HCT116 (cell line): ENCODE measurements around the gene TOP1. TPM values are rescaled to one million over a fixed set of nuclear protein-coding genes. Genes with fewer than 3 reads are reported as not detected.

Source experiments
- ATAC-seq: fragments of 200-7000 bp; cut with Tn5 transposase; 2 replicates; pipeline ENCODE4 v1.9.1; 2020; ENCODE audit warnings: mild to moderate bottlenecking, moderate library complexity
- BruUV-seq: library from RNA; stranded (reverse); fragments of 400-500 nt; replicated peaks from 2 replicates; lab custom pipeline; 2021; lab: Mats Ljungman, UMichigan
- CTCF ChIA-PET: fragments of 300-600 bp; sonication (Branson Sonifier 250); formaldehyde crosslinking; loops from one replicate; lab custom pipeline; 2021; ENCODE audit warnings: antibody characterized with exemption; lab: Charles Lee
- POLR2A ChIA-PET: fragments of 300-600, 350-600 bp; sonication (Branson Sonifier 250); formaldehyde crosslinking; loops from one replicate; lab custom pipeline; 2021; ENCODE audit warnings: antibody characterized with exemption; lab: Charles Lee
- RAD21 ChIA-PET, 2 experiments: fragments of 300-600 bp; sonication (Branson Sonifier 250); formaldehyde crosslinking; loops; one replicate each; lab custom pipeline; 2023; ENCODE audit warnings: low total read pairs in 2 of 2; ENCODE audit not compliant: uncharacterized antibody in 2 of 2, unreplicated experiment in 2 of 2, low non-redundant PET in 1 of 2; lab: Charles Lee
- DNase-seq: peaks from one replicate; pipeline ENCODE4 v3.0.0-alpha.2; 2010; ENCODE audit warnings: low read depth, low spot score
- H2AFZ ChIP-seq: fragments of 200-600 bp; shearing (Covaris generic), sonication (generic); 2 replicates; pipeline ENCODE4 v1.6.1; 2017; ENCODE audit warnings: low read depth, mixed run types, mixed read lengths, antibody characterized with exemption, low read length; ENCODE audit not compliant: poor library complexity, severe bottlenecking
- H3K27ac ChIP-seq: 2 replicates; pipeline ENCODE4 v1.5.1; 2012; ENCODE audit warnings: low read depth, low read length
- H3K27me3 ChIP-seq: fragments of 200-600 bp; sonication (generic); 2 replicates; pipeline ENCODE4 v1.6.1; 2016; ENCODE audit warnings: mixed run types, low read length, mixed read lengths; ENCODE audit not compliant: insufficient read depth
- H3K36me3 ChIP-seq, 2 experiments: fragments of 200-500 bp in 1 of 2; fragments of 200-600 bp in 1 of 2; sonication (Bioruptor generic) in 1 of 2; sonication (generic) in 1 of 2; 2 replicates each; pipeline versions ENCODE4 v1.5.1 to v1.6.1; 2014 to 2016; ENCODE audit warnings: low read length in 2 of 2, inconsistent platforms in 1 of 2, mixed read lengths in 1 of 2, mixed run types in 1 of 2; ENCODE audit not compliant: insufficient read depth in 2 of 2, control insufficient read depth in 1 of 2
- H3K4me1 ChIP-seq, 2 experiments: fragments of 200-600 bp in 1 of 2; sonication (generic) in 1 of 2; 2 replicates each; pipeline versions ENCODE4 v1.5.1 to v1.6.1; 2012 to 2017; ENCODE audit warnings: low read length in 2 of 2, inconsistent platforms in 1 of 2, mild to moderate bottlenecking in 1 of 2, mixed read lengths in 1 of 2, mixed run types in 1 of 2, moderate library complexity in 1 of 2; ENCODE audit not compliant: insufficient read depth in 2 of 2, control insufficient read depth in 1 of 2
- H3K4me2 ChIP-seq: fragments of 200-600 bp; sonication (generic); 2 replicates; pipeline ENCODE4 v1.6.1; 2017; ENCODE audit warnings: mixed run types, low read length, mixed read lengths
- H3K4me3 ChIP-seq, 2 experiments: fragments of 200-600 bp in 1 of 2; sonication (generic) in 1 of 2; replicated peaks in 1 of 2; 2 replicates each; pipeline ENCODE4 v1.5.1; 2011 to 2016; ENCODE audit warnings: low read length in 2 of 2, control low read depth in 1 of 2, low read depth in 1 of 2, mild to moderate bottlenecking in 1 of 2, mixed read lengths in 1 of 2, mixed run types in 1 of 2
- H3K79me2 ChIP-seq: fragments of 200-600 bp; sonication (generic); 2 replicates; pipeline ENCODE4 v1.6.1; 2017; ENCODE audit warnings: mild to moderate bottlenecking, mixed run types, low read length, moderate library complexity, mixed read lengths; ENCODE audit not compliant: insufficient read depth
- H3K9ac ChIP-seq: fragments of 200-600 bp; sonication (generic); 2 replicates; pipeline ENCODE4 v1.6.1; 2016; ENCODE audit warnings: low read length, mixed read lengths
- H3K9me2 ChIP-seq: fragments of 200-600 bp; sonication (generic), shearing (Covaris generic); 2 replicates; pipeline ENCODE4 v1.6.1; 2017; ENCODE audit warnings: mixed run types, mild to moderate bottlenecking, moderate library complexity; ENCODE audit not compliant: insufficient read depth
- H3K9me3 ChIP-seq, 2 experiments: fragments of 200-500 bp in 1 of 2; fragments of 200-600 bp in 1 of 2; sonication (Bioruptor generic) in 1 of 2; sonication (generic) in 1 of 2; 2 replicates each; pipeline ENCODE4 v1.6.1; 2014 to 2017; ENCODE audit warnings: low read length in 2 of 2, mixed read lengths in 2 of 2, inconsistent platforms in 1 of 2, low read depth in 1 of 2, mild to moderate bottlenecking in 1 of 2, mixed run types in 1 of 2, moderate library complexity in 1 of 2; ENCODE audit not compliant: control insufficient read depth in 1 of 2, insufficient read depth in 1 of 2
- H4K20me1 ChIP-seq: fragments of 200-600 bp; sonication (generic), shearing (Covaris generic); 2 replicates; pipeline ENCODE4 v1.6.1; 2017; ENCODE audit warnings: mixed run types, mild to moderate bottlenecking, moderate library complexity; ENCODE audit not compliant: insufficient read depth
- CBX3 ChIP-seq: IDR thresholded peaks from 2 replicates; pipeline ENCODE4 v1.6.1; 2012; ENCODE audit warnings: low read depth
- CEBPB ChIP-seq: IDR thresholded peaks from 2 replicates; pipeline ENCODE4 v1.6.1; 2012; ENCODE audit warnings: low read depth
- CTCF ChIP-seq, 3 experiments: fragments of 200-600 bp in 1 of 3; sonication (generic) in 1 of 3; IDR thresholded peaks in 2 of 3; conservative IDR thresholded peaks in 1 of 3; 2 replicates each; pipeline ENCODE4 v1.5.1; 2012 to 2017; ENCODE audit warnings: low read depth in 2 of 3, low read length in 2 of 3, antibody characterized with exemption in 1 of 3, borderline replicate concordance in 1 of 3, control low read depth in 1 of 3, mild to moderate bottlenecking in 1 of 3, mixed read lengths in 1 of 3, mixed run types in 1 of 3, moderate library complexity in 1 of 3; ENCODE audit not compliant: insufficient read depth in 1 of 3
- EGR1 ChIP-seq: IDR thresholded peaks from 2 replicates; pipeline ENCODE4 v1.6.1; 2012; ENCODE audit warnings: low read depth
- POLR2A ChIP-seq: IDR thresholded peaks from 2 replicates; pipeline ENCODE4 v1.7.0; 2011; ENCODE audit warnings: borderline replicate concordance; ENCODE audit not compliant: insufficient read depth, insufficient read length; ENCODE audit errors: extremely low read depth
- RAD21 ChIP-seq: IDR thresholded peaks from 2 replicates; pipeline ENCODE4 v1.6.1; 2012; ENCODE audit warnings: low read depth, mild to moderate bottlenecking
- SP1 ChIP-seq: IDR thresholded peaks from 2 replicates; pipeline ENCODE4 v1.6.1; 2012; ENCODE audit warnings: low read depth
- SRF ChIP-seq: IDR thresholded peaks from 2 replicates; pipeline ENCODE4 v1.6.1; 2012; ENCODE audit warnings: low read depth
- intact Hi-C: fragments of 100-400 bp; cut with micrococcal nuclease; formaldehyde crosslinking; loops from 2 replicates; pipeline ENCODE4 v1.10.0; 2022
- total RNA-seq: library from RNA; stranded (reverse); gene quantifications from one replicate; pipeline ENCODE4 v1.2.1, GENCODE V29; 2021; ENCODE audit not compliant: unreplicated experiment

The TOP1 gene
- total RNA-seq, 1 experiment from 2014 or later, result 190 TPM

- no peak for ATAC-seq
- Histone ChIP-seq H4K20me1 (no peaks in the 10 kb centered on the region), H3K36me3 (no peaks in the 10 kb centered on the region), H3K27me3 (no peaks in the 10 kb centered on the region), H3K79me2 (no peaks in the 10 kb centered on the region)
- intact Hi-C loops, result loop anchor here (5.0 kb wide), 1 partner anchor 55 kb away; no protein-coding TSS in a partner anchor
- POLR2A ChIA-PET, result interaction anchor here (1.1 to 3.4 kb wide), 5 partner anchors 10 to 119 kb away, joined by 3 to 16 read pairs (median 6); no protein-coding TSS in a partner anchor
- TF ChIP-seq SRF (no peak), POLR2A (no peak), CBX3 (no peak), CEBPB (no peak), SP1 (no peak), RAD21 (no peak), EGR1 (no peak), CTCF (IDR thresholded peaks at IDR 0.05 in 2 of 3, conservative IDR thresholded peaks at IDR 0.05 in 1 of 3; ENCODE audit: borderline replicate concordance in 1 of 3, insufficient read depth in 1 of 3, low read depth in 2 of 3, low read length in 2 of 3) (no peak)
- TF ChIP-seq, all 23 proteins: peak for 0
- Histone ChIP-seq H3K9me2 (no peaks in the 10 kb centered on the region), H3K4me3 (no peak overlapping the region), H2AFZ (no peak overlapping the region), H3K9ac (no peak overlapping the region), H3K27ac (no peak overlapping the region), H3K4me1 (peaks cover 11 to 39% of the 10 kb centered on the region in 2 experiments), H3K4me2 (no peak overlapping the region), H3K9me3 (no peaks in the 10 kb centered on the region)
- RAD21 ChIA-PET, result interaction anchor here in 1 of 2 experiments (0.5 kb wide), 1 partner anchor 10 kb away, joined by 4 read pairs; no protein-coding TSS in a partner anchor
- CTCF ChIA-PET, result interaction anchor here (0.7 to 4.3 kb wide), 8 partner anchors 9 to 348 kb away, joined by 4 to 59 read pairs (median 8); partner anchors contain the start of gene LPIN3
- DNase-seq, result no peak
- no TSS peak for BruUV-seq
These were observed 36.1 kb upstream of the TOP1 start for GRCh38 chr20:40992349-40993113.
